HL-60 (cell line): ENCODE results near the gene KRT78.

Experiments used
- DNase-seq, 2 experiments: peaks; one replicate each; pipeline ENCODE4 v3.0.0-alpha.2; 2010 to 2020; ENCODE audit warnings: low read depth in 1 of 2, low spot score in 1 of 2
- H3K27ac ChIP-seq: fragments of 250-450 bp; sonication (Bioruptor Pico); replicated peaks from 2 replicates; pipeline ENCODE4 v1.5.1; 2020; ENCODE audit warnings: mild to moderate bottlenecking, moderate library complexity
- H3K27me3 ChIP-seq: fragments of 250-450 bp; sonication (Bioruptor Pico); 2 replicates; pipeline ENCODE4 v1.5.1; 2021; ENCODE audit warnings: mild to moderate bottlenecking, moderate library complexity; ENCODE audit not compliant: insufficient read depth, poor library complexity, severe bottlenecking
- H3K4me3 ChIP-seq: replicated peaks from 2 replicates; pipeline ENCODE4 v1.5.1; 2011; ENCODE audit warnings: mild to moderate bottlenecking, control low read depth, low read length; ENCODE audit not compliant: insufficient read depth
- GABPA ChIP-seq: IDR thresholded peaks from 2 replicates; pipeline ENCODE4 v1.6.1; 2012; ENCODE audit warnings: low read depth
- POLR2AphosphoS5 ChIP-seq: IDR thresholded peaks from 2 replicates; pipeline ENCODE4 v1.6.1; 2012; ENCODE audit warnings: low read depth
- SPI1 ChIP-seq: IDR thresholded peaks from 2 replicates; pipeline ENCODE4 v1.6.1; 2012; ENCODE audit warnings: low read depth, mild to moderate bottlenecking, borderline replicate concordance
- long read RNA-seq: library from polyadenylated mRNA; unstranded; transcript quantifications from one replicate; pipeline ENCODE4 v2.0.0, GENCODE V29; 2020
- TF ChIP-seq, protein P1 (sequence below): IDR thresholded peaks from 2 replicates; pipeline ENCODE4 v1.6.1; 2012; ENCODE audit warnings: low read depth; ENCODE audit not compliant: insufficient replicate concordance
- TF ChIP-seq, protein P2 (sequence below): IDR thresholded peaks from one replicate; pipeline ENCODE4 v1.5.1; 2011; ENCODE audit warnings: low read length, control low read depth, inconsistent platforms; ENCODE audit not compliant: insufficient read depth

Gene KRT78, protein sequence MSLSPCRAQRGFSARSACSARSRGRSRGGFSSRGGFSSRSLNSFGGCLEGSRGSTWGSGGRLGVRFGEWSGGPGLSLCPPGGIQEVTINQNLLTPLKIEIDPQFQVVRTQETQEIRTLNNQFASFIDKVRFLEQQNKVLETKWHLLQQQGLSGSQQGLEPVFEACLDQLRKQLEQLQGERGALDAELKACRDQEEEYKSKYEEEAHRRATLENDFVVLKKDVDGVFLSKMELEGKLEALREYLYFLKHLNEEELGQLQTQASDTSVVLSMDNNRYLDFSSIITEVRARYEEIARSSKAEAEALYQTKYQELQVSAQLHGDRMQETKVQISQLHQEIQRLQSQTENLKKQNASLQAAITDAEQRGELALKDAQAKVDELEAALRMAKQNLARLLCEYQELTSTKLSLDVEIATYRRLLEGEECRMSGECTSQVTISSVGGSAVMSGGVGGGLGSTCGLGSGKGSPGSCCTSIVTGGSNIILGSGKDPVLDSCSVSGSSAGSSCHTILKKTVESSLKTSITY
- long read RNA-seq, result 0 reads

DNA sequence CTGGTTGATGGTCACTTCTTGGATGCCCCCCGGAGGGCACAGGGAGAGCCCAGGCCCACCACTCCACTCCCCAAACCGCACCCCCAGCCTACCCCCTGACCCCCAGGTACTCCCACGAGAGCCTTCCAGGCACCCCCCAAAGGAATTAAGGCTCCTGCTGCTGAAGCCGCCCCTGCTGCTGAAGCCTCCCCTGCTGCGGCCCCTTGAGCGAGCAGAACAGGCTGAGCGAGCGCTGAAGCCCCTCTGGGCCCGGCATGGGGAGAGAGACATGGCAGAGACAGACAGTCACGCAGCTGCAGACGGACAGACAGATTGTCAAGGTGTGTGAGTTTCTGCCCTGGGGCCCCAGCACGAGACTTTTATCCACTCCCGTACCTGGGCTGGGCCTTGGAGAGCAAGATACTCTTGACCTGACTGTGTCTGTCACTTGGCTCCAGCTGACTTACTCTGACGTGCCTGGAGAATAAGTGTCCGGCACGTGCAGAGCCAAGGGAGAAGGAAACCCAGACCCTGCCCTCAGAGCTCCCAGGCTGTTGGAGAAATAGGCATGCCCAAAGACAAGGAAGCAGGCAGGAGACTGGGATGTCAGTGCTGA, at the start of gene KRT78:
KRT78 (minus strand) TSS at position 334 of the 595 bp plus-strand sequence; CDS start at position 270, 64 bp downstream.
- no peak within 1 kb of the TSS for H3K27ac ChIP-seq
- TF ChIP-seq GABPA (no peak), SPI1 (no peak), POLR2AphosphoS5 (no peak)
- TF ChIP-seq, protein P1, sequence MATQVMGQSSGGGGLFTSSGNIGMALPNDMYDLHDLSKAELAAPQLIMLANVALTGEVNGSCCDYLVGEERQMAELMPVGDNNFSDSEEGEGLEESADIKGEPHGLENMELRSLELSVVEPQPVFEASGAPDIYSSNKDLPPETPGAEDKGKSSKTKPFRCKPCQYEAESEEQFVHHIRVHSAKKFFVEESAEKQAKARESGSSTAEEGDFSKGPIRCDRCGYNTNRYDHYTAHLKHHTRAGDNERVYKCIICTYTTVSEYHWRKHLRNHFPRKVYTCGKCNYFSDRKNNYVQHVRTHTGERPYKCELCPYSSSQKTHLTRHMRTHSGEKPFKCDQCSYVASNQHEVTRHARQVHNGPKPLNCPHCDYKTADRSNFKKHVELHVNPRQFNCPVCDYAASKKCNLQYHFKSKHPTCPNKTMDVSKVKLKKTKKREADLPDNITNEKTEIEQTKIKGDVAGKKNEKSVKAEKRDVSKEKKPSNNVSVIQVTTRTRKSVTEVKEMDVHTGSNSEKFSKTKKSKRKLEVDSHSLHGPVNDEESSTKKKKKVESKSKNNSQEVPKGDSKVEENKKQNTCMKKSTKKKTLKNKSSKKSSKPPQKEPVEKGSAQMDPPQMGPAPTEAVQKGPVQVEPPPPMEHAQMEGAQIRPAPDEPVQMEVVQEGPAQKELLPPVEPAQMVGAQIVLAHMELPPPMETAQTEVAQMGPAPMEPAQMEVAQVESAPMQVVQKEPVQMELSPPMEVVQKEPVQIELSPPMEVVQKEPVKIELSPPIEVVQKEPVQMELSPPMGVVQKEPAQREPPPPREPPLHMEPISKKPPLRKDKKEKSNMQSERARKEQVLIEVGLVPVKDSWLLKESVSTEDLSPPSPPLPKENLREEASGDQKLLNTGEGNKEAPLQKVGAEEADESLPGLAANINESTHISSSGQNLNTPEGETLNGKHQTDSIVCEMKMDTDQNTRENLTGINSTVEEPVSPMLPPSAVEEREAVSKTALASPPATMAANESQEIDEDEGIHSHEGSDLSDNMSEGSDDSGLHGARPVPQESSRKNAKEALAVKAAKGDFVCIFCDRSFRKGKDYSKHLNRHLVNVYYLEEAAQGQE, result no peak
- TF ChIP-seq, protein P2, sequence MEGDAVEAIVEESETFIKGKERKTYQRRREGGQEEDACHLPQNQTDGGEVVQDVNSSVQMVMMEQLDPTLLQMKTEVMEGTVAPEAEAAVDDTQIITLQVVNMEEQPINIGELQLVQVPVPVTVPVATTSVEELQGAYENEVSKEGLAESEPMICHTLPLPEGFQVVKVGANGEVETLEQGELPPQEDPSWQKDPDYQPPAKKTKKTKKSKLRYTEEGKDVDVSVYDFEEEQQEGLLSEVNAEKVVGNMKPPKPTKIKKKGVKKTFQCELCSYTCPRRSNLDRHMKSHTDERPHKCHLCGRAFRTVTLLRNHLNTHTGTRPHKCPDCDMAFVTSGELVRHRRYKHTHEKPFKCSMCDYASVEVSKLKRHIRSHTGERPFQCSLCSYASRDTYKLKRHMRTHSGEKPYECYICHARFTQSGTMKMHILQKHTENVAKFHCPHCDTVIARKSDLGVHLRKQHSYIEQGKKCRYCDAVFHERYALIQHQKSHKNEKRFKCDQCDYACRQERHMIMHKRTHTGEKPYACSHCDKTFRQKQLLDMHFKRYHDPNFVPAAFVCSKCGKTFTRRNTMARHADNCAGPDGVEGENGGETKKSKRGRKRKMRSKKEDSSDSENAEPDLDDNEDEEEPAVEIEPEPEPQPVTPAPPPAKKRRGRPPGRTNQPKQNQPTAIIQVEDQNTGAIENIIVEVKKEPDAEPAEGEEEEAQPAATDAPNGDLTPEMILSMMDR, result no peak
- peaks cover 5% of the 10 kb centered on the region for H3K27me3 ChIP-seq
- no peak within 1 kb of the TSS for H3K4me3 ChIP-seq
- DNase-seq, result no peak

DNA sequence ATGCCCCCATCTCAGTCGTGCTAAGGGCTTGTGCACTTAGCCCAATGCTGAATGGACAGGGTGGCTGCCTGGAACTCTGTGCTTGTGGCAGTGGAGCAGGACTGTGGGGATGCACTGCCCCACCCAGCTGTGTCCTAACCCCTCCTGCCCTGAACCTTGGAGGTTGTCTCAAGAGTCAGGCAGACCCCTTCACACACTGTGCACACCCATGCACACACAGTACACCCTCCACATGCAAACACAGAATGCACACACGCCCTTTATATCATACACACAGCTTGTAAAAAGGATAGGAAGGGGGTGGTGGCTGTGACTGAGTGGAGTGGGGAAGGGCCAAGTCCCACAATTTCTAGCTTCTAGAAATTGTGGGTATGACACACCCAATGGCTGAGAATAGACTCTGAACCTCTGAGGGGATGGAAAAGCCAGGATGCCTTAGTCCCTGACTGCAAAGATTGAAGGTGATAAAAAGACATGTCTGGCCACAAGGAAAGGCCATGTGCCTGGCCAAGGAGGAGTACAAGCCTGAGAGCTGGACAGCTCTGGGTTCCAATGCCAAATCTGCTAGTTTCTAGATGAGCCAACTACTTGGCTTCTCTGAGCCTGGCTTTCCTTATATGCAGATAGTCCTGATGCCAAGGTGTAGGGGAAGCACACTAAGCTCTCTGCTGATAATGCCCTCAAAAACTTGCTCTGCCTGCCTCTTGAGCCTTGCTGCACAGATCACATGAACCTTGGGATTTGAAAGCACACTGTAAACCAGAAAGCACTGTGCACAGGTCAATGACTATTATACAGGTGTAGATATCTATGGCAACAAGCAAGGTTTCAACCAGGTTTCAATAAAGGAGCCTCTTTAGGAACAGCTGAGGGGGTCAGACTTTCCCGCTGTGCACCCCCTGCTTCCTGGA, 47.7 kb upstream of the KRT78 start:
- Histone ChIP-seq H3K27me3 (peaks cover 2% of the 10 kb centered on the region), H3K27ac (no peak overlapping the region), H3K4me3 (no peak overlapping the region)
- TF ChIP-seq, protein P2, result no peak
- TF ChIP-seq, protein P1, result no peak
- TF ChIP-seq POLR2AphosphoS5, result no peak
- TF ChIP-seq SPI1, result no peak
- no peak for DNase-seq

DNA sequence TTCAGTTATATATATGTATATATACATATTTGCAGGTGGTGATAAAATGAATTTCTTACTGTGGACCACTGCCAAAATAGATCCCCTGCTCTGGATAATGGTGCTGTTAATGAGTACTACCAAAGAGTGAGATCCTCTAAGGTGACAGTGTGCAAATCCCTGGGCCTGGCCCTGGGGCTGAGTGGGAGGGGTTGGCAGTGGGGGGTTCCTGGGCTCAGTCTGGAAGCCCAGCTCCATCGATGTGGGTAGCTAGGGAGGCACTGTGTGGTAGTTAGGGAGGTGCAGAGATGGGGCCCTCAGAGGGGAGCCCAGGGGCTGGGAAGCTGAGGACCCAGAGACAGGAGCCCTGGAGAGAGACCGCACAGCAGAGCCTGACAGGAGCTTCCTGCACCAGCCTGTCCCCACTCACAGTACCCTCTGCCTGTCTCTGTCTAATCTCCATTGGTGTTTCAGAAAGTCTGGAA, 47.0 kb upstream of the KRT78 start:
- Histone ChIP-seq H3K27ac (no peak overlapping the region), H3K27me3 (peaks cover 2% of the 10 kb centered on the region), H3K4me3 (no peak overlapping the region)
- no peak for TF ChIP-seq GABPA
- TF ChIP-seq, protein P2, result no peak
- no peak for TF ChIP-seq SPI1
- TF ChIP-seq, protein P1, result no peak
- no peak for TF ChIP-seq POLR2AphosphoS5
- no peak for DNase-seq
